GM18511 (cell line): ENCODE measurements around the gene CNTNAP2.
"Not testable (repeated sequence)": the region's sequence is repeated elsewhere in the genome, so short reads cannot be mapped to it uniquely, and the experiment has no call there.

Experiments
- ATAC-seq: cut with Tn5 transposase; IDR thresholded peaks from one replicate; pipeline ENCODE4 v1.9.1; 2021; ENCODE audit warnings: mild to moderate bottlenecking, moderate library complexity; ENCODE audit not compliant: unreplicated experiment

Gene CNTNAP2

DNA sequence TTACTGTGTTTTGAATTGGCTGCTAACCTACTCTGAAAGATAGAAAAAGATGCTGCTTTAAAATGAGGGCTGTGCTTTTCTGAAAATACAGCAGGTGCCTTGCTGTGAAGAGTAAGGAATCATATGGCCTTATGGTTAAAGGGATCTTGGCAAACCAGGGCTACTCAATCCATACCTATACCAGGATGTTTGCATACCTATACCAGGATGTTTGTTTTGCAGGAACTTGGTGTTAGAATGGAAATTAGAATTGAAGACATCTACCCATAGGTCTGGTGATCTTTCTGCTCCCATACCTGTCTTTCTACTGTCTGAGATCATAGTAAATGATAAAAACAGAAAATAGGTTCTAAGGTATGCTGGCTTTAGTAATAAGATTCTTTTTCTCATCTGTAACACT is 2273.8 kb downstream of the CNTNAP2 start:
- no peak for ATAC-seq

GRCh38 chr7:148391591-148391990 is 2275.0 kb downstream of the CNTNAP2 start:
- no peak for ATAC-seq

DNA sequence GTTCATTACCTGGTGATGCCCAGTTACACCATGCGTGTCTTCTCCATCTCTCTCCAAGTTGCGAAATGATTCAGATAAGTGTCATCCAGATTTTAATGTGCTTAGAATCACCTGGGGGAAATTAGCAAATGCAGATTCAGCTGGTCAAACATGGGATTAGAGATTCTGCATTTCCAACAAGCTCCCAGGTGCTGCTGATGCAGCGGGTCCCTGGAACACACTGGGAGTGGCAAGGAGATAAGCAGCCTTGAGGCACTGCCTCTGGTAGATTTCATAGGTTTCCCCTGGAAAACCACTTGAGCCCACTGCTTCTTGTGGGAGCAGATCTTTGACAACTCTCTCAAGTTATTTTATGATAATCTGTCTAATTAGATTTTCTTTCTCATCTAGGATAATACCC is 2278.0 kb downstream of the CNTNAP2 start:
- ATAC-seq: no peak

DNA sequence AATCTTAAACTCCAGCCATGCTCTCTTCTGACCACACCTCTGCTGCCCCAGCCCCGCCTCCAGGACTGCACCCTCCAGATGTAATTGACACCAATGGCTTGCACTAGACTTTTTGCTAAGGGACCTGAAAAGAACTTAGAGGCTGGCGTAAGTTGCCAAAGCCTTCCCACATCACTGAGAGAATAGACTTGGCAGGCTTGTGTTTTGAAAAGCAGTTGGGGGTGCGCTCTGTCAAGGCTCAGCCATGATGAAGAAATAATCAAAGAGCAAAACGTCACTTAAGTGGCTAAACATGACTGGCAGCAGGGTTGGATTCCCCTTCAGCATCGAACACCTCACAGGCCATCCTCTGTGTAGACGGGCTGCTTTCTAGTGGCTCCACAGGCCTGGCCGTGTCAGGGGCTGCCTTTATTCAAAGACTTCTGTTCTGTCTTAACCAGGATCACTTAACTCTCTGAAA is 2278.8 kb downstream of the CNTNAP2 start:
- no peak for ATAC-seq

DNA sequence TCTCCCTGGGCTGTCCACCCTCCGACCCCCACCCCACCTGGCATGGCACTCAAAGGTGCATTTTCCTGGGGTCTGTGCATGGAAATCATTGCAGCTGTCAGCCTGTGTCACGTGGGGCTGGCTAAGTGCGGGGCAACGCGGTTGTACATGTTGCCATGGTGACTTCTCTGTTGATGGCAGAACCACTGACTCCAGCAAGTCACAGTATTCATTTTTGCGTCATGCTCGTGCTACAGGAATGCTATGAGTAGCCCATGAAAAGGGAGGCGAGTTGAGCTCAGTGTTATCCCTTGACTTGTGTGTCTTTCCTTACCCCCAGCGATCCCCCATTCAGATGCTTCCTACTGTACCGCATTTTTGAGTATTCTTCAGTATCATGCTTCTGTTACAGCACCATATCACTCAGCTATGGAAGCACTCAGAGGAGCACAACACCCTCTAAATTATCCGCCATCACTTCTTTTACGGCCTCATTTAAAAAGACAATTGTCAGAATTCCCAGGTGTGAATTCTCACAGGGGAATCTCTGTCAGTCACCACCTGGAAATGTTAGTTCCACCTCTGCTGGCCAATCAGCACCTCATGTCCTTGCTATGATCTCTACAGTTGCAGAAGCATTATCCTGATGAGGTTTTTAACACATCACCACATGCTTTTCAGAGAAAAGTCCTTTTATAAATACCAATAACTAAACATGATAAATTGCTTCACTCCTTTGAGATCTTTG is 2279.6 kb downstream of the CNTNAP2 start:
- ATAC-seq: no peak

GRCh38 chr7:148397056-148397455 is 2280.5 kb downstream of the CNTNAP2 start:
- no peak for ATAC-seq

- no peak for ATAC-seq
Measured at GRCh38 chr7:148397551-148397950, 2280.9 kb downstream of the CNTNAP2 start.

- ATAC-seq: no peak
Measured at GRCh38 chr7:148397985-148398384, 2281.4 kb downstream of the CNTNAP2 start.

- peak; percentile 79 for ATAC-seq
Measured at GRCh38 chr7:148398844-148399365, 2282.3 kb downstream of the CNTNAP2 start.

DNA sequence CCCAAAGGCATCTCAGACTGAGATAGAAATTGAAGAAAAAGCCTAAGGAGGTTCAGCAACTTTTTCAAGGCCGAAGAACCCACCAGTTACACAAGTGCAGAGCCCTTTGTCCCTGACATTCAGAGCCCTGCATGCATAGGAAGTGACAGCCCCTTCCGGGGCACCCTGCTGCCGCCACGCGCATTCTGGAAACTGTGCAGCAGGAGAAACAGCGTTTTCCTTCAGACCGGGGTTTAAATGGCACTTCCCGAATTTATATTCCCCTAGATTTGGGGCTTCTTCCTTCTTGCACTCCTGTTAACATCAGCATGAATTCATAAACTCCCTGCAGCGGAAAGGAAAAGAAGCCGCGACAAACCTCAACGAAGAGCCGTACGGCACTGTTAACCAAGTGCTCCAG is 2283.5 kb downstream of the CNTNAP2 start:
- no peak for ATAC-seq

DNA sequence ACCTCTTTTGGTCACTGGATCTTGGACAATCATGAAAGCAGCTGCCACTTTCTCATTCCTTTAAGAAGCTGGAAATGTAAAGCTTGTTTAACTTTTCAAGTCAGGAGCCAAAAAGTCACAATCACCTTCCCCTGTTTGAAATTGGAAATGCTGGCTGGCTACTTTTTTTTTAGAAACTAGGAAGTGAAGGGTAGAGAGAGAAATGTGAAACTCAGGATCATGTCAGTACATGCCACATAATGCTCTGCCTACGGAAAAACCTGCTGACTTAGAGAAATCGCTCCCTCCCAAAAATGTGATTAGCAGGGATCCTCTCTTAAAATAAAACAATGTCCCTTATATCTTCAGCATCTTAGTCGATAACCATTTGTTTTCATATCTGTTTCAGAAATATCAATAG is 2285.6 kb downstream of the CNTNAP2 start:
- ATAC-seq: no peak

GRCh38 chr7:148403466-148403993 is 2286.9 kb downstream of the CNTNAP2 start:
- no peak for ATAC-seq

GRCh38 chr7:148408307-148408706 is 2291.7 kb downstream of the CNTNAP2 start:
- ATAC-seq: no peak

DNA sequence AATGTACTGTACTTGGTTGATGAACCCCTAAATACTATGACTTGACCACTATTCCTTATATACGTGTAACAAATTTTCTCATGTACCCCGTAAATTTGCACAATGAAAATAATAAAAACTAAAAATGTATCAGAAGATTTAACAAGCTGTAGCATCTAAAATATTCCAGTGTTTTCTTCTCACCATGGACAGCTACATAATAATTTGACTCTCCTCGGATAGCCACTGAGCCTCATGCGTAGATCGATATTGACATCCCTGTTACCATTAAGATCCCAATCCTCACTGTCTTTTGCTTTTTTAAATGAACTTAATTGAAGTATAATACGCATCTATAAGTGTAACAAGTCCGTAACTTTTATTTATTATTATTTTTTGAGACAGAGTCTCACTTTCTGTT is 2294.3 kb downstream of the CNTNAP2 start:
- ATAC-seq: no peak

DNA sequence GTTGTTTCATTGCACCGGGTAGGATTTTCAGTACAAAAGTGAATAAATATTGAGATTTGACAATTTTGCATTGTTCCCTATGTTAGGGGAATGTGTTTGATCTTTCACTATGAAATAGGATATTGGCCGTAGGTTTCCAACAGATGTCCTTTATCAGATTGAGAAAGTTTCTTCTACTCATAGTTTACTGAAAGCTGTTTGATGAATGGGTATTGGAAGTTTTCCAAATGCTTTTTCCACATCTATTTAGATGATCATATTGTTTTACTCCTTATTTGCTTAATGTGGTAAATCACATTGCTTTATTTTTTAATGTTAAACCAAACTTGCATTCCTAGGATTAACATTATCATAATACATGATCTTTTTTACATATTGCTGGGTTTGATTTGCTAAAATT is 2296.1 kb downstream of the CNTNAP2 start:
- no peak for ATAC-seq

DNA sequence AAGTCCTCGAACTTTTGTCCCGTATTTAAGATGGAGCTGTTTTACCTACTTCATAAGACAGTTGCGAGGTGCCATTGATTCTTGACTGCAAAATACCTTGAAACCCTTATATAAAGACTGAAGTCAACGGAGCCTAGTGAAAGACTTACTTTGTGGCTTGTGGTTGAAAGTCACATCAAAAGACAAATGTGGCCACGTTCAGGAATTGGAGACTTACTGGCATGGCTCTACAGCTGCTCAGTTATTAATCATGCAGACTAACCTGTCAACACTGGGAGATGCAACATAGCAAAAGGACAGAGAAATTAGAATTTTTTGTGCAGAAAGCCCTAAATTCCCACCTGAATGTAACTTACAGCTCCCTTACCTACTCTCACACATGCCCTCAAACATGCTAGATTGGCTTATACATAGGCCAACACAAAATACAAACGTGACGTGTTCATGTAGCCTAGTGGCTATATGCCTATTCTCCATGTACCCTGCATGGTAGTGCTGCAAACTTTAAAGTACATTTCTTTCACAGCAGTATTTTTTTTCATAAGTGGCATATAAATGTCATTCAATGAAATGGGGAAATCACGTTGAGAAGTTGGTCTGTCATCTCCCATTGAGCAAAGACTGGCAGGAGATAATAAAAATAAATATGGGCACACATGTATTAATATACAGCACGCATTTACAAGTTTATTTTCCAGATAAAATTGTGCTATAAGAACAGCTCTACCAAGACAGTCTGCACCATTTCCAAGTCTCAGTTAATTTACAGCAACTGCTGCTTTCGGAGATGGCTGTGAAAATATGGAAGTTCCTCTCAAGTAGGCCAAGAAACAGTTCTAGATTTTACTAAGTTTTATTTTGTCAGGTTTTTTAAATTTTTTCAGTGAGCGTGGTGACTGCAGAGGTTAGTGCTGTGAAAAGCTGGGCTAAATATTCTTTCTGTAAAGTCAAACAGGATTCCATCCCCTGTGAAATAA is 2303.5 kb downstream of the CNTNAP2 start:
- peak; percentile 95 for ATAC-seq

GRCh38 chr7:148422030-148422429 is 2305.4 kb downstream of the CNTNAP2 start:
- no peak for ATAC-seq

- ATAC-seq: not testable (repeated sequence)
Measured at GRCh38 chr7:148426393-148426792, 2309.8 kb downstream of the CNTNAP2 start.

DNA sequence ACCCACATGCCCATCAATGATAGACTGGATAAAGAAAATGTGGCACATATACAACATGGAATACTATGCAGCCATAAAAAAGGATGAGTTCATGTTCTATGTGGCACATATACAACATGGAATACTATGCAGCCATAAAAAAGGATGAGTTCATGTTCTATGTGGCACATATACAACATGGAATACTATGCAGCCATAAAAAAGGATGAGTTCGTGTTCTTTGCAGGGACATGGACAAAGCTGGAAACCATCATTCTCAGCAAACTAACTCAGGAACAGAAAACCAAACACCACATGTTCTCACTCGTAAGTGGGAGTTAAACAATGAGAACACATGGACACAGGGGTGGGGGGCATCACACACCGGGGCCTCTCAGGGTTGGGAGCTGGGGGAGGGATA is 2314.1 kb downstream of the CNTNAP2 start:
- not testable (repeated sequence) for ATAC-seq

DNA sequence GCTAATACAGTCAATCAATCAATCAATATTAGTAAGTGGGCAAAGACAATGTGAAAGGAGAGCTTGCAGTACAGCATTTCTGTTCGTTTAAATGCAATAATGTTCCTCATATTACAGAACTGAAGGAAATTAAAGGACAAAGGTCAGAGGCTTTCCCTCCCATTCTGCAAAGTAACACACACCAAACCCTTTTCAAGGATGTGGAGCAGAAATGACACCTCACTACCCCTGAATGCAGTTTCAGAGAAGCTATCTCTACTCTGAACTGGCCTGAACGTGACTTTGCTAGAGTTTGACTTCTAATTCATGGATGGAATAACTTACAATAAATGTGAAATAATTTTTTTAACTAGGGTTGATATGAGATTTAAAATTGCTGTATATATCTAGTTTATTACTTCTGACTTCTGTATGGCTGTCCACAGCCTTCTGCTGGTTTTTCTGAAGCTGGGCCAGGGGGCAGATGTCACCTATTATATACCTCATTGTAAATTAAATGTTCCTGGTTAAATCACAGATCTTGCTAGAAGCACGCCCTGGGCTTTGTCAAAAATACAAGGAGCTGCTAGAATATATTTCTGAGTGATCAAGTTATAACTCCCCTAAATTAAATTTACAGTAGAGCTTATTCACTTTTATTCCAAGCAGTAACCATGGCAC is 2317.1 kb downstream of the CNTNAP2 start:
- ATAC-seq: no peak
